Right ventricle myocardium superior (tissue), 1 donor: ENCODE data around the gene HDAC4. TPM values are rescaled to one million over a fixed set of nuclear protein-coding genes. Genes with fewer than 3 reads are reported as not detected.

Experiments
- ATAC-seq: fragments of 200-7000 bp; cut with Tn5 transposase; one replicate; pipeline ENCODE4 v1.9.1; 2020; ENCODE audit warnings: mild to moderate bottlenecking; ENCODE audit not compliant: poor library complexity
- DNase-seq: peaks from one replicate; pipeline ENCODE4 v3.0.0-alpha.2; 2020
- intact Hi-C: fragments of 100-400 bp; cut with DNase I; formaldehyde crosslinking; loops from one replicate; pipeline ENCODE4 v1.11.2; 2022
- total RNA-seq: library from RNA; stranded (reverse); fragmentation: NEBNext Ultra II Directional; extraction: Animal tissue kit (Norgen Biotek cat#: 25700); gene quantifications from one replicate; pipeline ENCODE4 v1.2.1, GENCODE V29; 2021
- donor health status: DM: no; HTN: yes; CAD: no; lungs with severe emphysema.

The HDAC4 gene
- total RNA-seq, 1 donor from 2014 or later: 24.9 TPM

DNA sequence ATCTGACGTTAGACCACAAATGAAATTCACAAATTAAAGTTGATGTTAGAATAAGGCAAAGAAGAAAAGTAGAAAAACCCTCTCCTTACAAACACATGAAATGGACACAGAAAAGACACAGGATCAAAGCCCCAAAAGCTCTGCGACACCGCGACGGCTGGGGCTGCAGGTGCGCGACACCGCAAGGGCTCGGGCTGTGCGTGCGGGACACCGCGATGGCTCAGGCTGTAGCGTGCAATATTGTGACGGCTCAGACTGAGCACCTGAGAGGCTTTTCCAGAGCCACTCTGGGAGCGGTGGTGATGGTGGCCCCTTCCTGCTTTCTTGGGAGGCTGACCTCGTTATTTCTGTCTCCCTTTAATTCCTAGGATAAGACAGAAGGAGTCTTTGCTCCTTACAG lies 296.0 kb downstream of the HDAC4 start:
- ATAC-seq: no peak
- no peak for DNase-seq
- intact Hi-C loops: loop anchor here (10.0 kb wide), 1 partner anchor 70 kb away; no protein-coding TSS in a partner anchor

DNA sequence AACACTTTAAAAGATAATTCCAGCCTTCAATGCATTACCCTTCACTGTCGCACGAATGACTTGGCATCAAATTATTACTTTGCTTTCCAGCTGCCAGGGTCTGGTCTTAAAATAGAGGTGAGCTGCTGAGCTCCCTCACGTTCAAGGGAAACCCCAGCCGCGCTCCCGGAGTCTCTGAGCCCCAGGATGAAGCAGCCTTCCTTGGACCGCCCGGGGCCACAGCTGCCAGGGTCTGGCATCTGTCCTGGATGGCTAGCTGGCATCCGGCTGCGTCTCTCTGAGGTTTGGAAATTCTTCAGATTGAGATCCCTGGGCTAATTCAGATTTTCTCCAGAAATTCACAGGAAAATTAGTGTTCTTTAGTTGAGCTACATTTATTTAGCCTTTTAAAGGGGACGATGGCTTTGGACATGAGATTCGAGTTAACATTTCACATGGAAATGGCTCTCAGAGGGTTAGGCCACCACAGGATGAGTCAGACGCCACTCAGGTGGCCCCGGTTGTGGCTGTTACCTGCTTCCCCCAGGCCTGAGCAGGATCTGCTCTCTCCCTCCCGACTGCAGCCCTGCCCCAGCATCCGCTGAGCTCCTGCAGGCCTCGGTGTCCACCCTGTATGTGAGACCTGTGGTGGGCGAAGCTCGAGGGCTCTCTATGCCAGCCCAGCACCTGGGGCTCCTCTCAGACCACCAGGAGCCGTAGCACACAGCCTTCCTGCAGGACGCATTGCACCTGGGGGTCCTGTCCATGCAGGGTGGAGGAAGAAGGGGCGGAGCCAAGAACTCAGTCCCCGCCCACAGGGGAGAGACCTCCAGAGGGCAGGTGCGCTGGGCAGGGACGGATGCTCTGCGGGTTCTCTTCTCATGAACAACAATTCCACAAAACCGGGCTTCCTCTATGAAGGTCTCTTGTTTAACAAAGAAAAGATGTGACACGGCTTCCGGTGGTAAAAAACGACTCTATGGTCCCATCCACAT lies 297.4 kb downstream of the HDAC4 start:
- intact Hi-C loops: loop anchor here (10.0 kb wide), 1 partner anchor 69 kb away; no protein-coding TSS in a partner anchor
- peak; percentile 42 for ATAC-seq

DNA sequence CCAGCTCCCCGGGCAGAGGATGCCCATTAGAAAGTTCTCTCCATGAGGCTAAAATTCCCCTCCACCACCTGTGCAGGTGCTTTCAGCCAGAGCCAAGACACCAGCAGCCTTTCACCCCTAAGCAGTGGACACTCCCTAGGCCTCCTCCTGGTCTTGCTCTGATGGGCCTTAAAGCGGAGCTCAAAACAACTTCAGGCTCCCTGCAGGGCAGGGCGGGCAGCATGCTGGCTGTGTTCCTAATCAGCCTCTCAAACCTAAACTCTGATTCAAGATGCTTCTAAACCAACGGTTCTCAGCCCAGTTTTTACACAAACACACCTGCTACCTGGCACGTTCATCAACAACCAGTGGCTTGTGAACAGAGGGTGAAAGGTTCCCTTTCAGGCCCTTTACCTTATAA lies 298.6 kb downstream of the HDAC4 start:
- DNase-seq (no peak), ATAC-seq (no peak)
- intact Hi-C loops: loop anchor here (10.0 kb wide), 1 partner anchor 67 kb away; no protein-coding TSS in a partner anchor

More for the DNA sequence above, 297.4 kb downstream of the HDAC4 start:
- DNase-seq: no peak

DNA sequence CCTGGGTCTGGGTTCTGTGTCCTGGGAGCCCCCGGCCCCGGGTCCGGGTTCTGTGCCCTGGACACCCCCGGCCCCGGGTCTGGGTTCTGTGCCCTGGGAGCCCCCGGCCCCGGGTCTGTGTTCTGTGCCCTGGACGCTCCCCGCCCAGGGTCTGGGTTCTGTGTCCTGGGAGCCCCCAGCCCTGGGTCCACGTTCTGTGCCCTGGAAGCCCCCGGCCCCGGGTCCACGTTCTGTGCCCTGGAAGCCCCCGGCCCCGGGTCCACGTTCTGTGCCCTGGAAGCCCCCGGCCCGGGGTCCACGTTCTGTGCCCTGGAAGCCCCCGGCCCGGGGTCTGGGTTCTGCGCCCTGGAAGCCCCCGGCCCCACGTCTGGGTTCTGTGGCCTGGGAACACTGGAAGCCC lies 299.0 kb downstream of the HDAC4 start:
- no peak for DNase-seq
- intact Hi-C loops: loop anchor here (10.0 kb wide), 1 partner anchor 67 kb away; no protein-coding TSS in a partner anchor
- no peak for ATAC-seq

DNA sequence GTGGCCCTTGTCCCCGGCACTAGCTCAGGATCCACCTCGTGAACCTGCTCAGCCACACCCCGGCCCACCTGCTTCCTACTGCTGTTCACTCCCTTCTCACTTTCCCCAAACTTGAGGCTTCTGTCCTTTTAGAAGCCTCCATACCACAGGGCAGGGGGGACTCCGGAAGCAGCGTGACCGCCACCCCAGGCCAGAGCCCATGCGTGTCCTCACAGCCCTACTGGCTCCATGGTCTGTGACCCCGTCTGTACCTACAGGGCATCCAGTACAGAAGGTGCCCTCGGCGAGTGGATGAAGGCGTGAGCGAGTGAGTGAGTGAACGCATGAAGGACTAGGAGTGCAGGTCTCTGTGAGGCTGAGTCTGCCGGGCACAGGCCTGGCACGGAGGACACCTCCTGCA lies 299.7 kb downstream of the HDAC4 start:
- no peak for DNase-seq
- ATAC-seq: no peak
- intact Hi-C loops: loop anchor here (10.0 kb wide), 1 partner anchor 66 kb away; no protein-coding TSS in a partner anchor

DNA sequence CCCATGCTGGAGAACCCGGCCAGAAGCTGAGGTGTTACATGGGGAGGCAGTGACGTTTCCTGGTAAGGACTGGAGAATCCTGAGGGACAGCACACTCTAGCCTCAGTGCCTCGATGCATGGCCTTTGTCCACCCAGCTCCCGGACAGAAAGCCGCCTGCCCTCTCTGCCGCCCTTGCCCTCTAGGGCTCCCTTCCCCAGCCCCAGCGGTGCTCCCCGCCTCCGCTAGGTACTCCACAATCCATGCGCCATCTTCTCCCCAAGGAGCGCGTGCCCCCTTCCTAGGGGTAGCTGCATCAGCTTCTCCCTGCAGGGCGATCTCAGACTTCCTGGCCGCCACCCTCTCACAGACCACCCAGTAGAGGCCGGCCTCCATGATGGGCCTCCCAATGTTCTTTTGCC lies 301.3 kb downstream of the HDAC4 start:
- intact Hi-C loops: no loop called here
- DNase-seq: no peak
- ATAC-seq: no peak

DNA sequence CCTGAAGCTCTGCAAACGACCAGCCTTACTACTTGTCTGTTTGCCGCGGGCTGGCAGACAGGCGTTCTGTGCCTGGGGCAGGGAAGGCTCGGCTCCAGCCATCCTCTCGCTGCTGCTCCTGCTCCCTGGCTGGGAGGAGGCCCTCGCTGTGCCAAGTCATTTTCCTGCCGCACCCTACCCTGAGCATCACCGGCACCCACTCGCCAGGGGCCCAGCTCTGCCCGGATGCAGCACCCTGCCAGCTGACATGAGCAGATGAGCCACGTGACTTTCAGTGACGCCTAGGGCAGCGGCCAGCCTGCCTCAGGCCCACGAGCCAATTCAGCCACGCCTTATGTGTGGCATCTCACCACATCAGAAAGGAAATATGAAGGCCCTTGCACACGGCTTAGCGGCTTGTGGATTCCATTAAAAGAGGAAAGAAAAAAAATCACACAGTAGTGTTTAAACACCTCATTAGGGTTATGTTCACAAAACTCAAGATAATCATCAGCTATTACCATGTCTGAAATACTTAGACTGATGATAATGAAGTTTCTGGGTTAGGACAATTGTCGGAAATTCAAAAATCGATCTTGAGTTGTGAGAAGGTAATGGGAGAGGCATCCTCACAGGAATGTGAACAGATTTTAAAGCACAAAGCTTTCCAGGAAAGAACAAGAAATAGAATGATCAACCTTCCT lies 302.4 kb downstream of the HDAC4 start:
- ATAC-seq (no peak), DNase-seq (no peak)
- intact Hi-C loops: no loop called here

DNA sequence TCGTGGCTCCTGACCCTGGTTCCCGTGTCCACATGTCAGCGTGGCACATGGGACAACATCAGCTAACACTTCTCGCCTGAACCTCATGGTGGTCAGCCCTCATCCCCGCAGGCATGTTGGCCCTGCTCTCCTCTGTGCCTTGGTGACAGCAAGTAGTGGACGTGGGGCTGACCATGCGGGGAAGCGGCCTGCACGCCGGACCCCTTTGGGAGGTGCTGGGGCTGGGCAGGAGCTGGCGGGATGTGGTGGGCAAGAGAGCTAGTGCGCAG lies 303.5 kb downstream of the HDAC4 start:
- DNase-seq (no peak), ATAC-seq (no peak)
- intact Hi-C loops: no loop called here

DNA sequence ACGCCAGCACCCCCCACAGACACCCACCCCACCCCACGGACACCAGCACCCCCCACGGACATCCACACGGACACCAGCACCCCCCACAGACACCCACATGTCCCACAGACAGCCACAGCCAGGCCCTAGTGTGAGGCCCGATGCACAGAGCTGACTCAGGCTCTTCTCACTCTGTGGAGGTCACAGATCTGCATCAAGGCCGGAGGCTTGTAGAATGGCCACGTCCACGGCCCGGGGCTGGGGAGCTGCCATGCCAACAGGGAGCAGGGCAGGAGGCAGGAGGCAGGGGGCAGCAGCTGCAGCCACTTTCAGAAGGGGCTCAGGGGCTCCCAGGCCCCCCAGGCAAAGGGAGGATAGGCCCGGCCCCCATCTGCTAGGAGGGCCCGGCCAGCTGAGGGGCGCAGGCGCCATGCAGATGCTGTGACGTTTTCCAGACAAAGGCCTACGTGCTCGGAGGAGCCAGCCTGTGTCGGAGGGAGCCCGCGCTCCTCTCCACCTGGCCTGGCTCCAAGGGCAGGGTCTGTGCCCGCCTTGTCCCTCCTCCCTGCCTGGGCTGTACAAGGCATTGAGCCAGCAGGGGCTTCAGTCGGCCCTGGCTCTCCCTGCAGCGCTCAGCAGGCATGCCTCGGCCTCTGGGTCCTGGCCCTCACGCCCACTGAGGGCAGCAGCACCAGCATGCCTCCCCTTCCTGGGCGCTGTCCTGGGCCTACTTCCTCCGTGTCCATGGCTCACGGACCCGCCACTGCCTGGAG lies 304.0 kb downstream of the HDAC4 start:
- no peak for DNase-seq
- ATAC-seq: no peak
- intact Hi-C loops: no loop called here

DNA sequence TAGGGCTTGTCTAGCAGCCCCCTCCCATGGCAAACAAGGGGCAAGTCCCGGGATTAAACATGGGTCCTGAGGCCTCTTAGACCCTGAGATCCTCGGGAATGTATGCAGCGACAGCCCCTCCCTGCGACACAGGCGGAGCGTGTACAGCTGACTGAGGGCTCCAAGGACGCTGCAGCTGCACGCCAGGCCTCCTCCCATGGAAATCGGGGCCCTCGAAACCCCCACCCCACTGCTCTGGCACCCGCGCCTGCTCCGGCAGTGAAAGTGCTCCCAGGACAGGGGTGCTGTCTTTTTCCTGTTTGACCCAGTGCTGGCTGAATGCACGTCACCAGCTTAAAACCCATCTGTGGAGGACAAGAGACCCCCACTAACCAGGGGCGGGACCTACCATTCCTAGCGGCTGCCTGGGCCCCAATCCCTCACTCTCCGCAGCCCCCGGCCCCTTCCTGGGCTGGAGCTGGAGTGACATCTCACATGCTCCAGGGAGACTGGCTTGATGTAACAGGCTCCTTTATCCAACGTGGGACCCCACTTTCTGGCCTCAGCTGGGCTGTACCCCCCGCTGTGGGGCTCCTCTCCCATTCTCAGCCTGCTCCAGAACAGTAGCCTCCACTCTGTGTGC lies 305.2 kb downstream of the HDAC4 start:
- intact Hi-C loops: no loop called here
- DNase-seq (no peak), ATAC-seq (no peak)

DNA sequence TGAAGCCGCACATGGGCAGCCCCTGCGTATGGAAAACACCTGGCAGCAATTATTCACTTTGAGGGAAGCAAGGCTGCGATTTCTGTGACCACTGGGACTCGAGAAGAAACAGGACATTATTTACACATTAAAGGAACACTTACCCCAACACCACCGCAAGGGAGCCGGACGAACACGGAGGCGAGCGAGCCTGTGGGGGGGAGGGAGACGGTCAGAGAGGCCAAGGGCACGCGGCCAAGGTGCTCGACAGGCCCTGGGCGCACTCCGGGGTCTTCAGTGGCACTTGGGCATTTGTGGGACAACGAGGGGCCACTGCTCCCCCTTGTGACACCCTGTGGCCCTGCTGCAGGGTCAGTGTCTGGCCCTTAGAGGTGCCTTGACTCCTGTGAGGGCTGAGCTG lies 306.0 kb downstream of the HDAC4 start:
- ATAC-seq: no peak
- intact Hi-C loops: no loop called here
- no peak for DNase-seq

DNA sequence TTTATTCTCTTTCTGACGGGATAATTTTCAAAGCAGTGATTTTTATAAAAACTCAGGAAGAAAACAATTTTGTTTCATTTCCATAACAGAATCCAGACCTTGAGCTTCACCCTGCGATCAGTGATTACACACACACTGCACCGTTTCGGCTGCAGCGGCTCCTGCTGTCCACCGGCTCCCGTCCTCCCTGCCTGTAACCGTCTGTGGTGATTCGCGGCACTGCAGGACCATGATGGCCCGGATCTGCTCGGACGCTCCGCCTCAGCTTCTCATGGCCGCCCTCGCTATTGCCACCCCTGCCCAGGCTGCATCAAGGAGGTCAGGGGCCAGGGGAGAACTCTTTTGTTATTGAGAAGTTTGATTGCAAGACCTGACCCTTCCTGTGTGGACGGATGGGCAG lies 306.9 kb downstream of the HDAC4 start:
- intact Hi-C loops: no loop called here
- ATAC-seq: no peak
- no peak for DNase-seq

DNA sequence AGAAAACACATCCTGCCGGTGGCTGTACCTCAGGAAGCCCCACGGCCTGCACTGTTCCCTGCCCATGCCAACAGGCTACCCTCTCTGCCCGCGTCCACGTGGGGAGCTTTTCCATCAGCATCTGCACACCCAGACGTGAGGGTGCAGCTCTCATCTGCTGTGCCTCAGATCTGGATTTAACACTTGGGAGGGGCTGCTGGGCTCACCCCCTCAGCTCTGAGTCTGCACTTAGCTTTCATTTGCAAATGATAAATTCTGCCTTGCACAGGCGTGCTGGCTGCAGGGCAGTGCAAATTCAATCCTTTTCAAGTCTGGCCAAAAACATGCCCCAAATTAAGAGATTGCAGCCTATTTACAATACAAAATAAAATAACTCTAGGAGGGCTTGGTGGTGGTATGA lies 307.3 kb downstream of the HDAC4 start:
- no peak for DNase-seq
- intact Hi-C loops: no loop called here
- ATAC-seq: no peak

DNA sequence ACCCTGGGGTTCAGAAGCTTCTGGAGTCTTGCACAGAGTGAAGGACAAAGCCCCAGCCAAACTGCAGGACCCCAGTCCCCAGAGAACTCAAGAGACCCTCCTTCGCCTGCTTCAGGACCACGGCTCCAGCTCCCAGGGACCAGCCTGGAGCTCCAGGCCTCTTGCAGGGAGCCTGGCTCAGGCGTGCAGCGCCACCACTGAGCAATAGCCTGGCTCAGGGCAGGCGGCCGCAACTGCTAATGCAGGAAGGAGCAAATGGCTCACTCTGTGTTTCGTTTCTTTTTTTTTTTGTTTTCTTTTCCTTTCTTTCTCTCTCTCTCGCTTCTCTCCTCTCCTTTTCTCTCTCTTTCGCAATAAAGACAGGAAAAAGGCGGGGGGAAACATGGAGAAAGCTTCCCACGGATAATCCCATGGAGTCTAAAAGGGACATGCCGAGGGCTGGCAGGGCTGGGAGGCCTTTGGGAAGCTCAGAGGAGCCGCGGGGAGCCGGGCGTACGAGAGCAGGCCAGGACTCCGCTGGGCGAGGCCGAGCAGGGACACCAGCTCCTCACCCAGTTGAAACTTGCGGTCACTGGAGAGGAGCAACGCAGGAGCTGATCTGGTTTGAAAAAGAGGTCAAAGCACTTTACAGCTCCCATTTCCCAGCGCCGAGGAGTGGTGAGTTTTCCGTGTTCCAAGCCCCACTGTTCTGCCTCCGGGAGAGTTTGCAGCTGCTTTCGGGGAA lies 308.1 kb downstream of the HDAC4 start:
- intact Hi-C loops: no loop called here
- no peak for DNase-seq
- no peak for ATAC-seq

DNA sequence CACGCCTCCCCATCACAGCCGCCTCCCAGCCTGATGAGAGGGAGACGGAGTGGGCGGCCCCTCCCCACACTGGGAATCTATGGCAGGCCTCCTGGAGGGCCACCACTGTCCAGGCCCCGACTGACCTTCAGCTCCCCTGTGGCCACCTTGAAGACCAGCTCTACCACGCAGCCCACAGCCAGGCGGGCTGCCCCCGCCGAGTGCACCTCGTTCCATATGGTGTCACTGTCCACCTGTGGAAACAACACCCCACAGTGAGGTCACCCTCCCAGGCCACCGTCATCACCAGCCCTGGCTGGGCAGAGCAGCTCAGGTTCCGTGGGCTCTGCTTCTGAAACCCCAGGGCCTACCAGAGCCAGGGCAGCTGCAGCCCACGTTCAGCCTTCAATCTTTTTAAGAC lies 310.9 kb downstream of the HDAC4 start:
- ATAC-seq: no peak
- intact Hi-C loops: no loop called here

DNA sequence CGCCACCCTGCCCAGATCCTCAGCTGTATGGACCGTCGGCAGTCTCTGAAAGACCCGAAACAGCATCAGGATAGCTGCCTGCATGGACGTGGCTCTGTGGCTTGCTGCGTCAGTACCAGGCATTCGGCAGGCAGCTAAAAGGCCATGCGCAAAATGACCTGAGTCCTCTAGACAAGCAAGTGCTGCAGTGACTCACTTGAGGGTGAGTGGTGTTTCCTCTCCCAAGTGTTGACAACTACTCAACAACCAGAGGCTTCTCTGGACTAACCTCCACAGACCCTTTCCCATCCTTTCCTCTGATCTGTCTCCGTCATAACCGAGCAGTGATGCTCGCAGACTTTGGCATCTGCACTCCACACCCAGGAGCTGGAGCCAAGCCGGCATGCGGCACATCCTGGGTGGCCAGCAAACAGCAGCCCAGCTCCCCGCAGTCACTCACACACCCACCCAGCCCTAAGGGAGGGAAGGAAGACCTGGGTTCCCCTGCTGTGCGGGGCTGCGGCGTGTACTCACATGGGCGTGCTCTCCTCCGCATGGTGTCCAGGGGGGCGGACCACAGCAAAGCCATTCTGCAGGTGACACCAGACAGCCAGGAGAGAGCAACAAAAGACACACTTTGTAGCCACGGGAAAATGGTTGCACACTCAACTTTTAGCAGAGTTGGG lies 313.6 kb downstream of the HDAC4 start:
- no peak for DNase-seq
- intact Hi-C loops: no loop called here
- no peak for ATAC-seq

More for the DNA sequence above, 310.9 kb downstream of the HDAC4 start:
- no peak for DNase-seq

DNA sequence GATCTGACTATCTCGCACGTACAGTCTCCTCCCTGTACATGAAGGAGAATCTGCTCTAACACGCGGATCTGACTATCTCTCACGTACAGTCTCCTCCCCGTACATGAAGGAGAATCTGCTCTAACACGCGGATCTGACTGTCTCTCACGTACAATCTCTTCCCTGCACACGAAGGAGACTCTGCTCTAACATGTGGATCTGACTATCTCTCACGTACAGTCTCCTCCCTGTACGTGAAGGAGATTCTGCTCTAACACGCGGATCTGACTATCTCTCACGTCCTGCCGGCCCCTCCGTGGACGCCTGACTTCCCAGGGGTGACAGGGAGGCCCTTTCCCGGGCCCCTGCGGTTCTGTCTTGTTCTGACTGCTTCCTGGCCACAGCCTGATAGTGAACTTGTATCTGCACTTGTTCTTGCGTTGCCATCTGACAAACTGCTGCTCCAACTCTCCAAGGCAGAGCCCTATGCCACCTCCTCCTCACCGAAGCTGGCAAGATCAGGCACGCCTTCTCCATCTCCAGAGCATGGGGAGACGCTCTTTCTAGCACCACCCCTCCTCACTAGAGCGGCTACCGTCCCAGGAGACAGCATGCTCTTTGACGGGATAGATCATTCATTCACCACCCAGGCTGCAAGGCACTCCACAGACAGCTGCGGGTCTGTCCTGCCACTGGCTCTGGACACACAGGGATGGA lies 314.3 kb downstream of the HDAC4 start:
- ATAC-seq (no peak), DNase-seq (no peak)
- intact Hi-C loops: no loop called here
